ENCODE measurements around the gene JSRP1.
A peak's percentile ranks its signal among the peaks of the same experiment; 100 is the strongest.

Gene JSRP1

GRCh38 chr19:2270157-2270422, 13.9 kb upstream of the JSRP1 start:
- DNase-seq: no peak
- in situ Hi-C loops (cut with HindIII; ENCODE audit: low pct_ligation_motif_present, low pct_unique_long_range_greater_than_20kb, low sequenced_read_pairs): no loop called here

DNA sequence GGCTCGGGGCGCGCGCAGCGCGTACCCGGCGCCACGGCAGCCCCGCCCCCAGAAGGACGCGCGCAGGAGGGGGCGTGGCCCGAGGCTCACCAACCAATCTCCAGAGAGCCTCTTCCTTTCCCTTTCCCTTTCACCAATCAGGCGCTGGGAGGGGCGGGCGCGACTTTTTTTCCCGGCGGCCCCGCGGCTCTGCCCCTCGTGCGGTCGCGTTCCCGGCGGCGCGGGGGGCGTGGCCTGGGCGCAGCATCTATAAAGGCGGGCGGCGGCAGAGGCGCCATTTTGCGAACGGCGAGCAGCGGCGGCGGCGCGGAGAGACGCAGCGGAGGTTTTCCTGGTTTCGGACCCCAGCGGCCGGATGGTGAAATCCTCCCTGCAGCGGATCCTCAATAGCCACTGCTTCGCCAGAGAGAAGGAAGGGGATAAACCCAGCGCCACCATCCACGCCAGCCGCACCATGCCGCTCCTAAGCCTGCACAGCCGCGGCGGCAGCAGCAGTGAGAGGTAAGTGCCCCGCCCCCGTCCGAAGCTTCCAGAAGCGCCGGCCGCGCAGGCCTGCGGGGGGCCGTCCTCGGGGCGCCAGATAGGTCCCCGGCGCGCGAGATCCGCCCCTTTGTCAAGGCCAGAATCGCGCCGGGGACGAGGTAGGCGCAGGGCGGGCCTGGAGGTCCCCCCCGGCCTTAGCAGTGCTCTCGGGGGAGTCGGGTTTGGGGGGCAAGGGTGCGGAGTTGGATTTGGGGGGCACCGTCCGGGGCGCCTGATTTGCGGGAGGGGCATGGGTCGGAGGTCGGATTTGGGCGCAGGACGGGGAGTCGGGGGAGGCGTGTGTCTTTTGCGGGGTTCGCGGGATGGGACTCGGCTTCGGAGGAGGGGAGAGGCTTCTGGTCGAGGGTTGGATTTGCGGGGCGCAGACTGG, 13.3 kb upstream of the JSRP1 start:
- in situ Hi-C loops (cut with HindIII; ENCODE audit: low pct_ligation_motif_present, low pct_unique_long_range_greater_than_20kb, low sequenced_read_pairs): no loop called here
- peak; percentile 92 for DNase-seq

DNA sequence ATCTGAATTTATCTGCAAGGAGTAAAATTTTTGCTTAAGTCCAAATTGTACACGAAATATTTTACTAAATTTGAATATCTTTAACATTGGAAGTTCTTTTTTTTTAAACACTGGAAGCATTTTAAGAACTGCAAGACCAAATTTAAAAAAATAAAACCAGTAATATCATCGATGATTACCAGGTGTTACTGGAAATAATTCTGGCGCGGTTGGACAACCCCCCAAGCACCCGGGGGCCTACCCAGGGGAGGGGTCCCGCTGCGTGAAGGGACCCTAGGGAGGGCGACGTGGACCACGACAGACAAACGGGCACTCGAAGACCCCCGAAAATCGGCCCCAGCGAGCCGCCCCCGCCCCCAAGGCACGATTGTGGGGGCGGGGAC, 12.6 kb upstream of the JSRP1 start:
- DNase-seq: no peak
- in situ Hi-C loops (cut with HindIII; ENCODE audit: low pct_ligation_motif_present, low pct_unique_long_range_greater_than_20kb, low sequenced_read_pairs): no loop called here

GRCh38 chr19:2268480-2268830, 12.2 kb upstream of the JSRP1 start:
- DNase-seq: no peak
- in situ Hi-C loops (cut with HindIII; ENCODE audit: low pct_ligation_motif_present, low pct_unique_long_range_greater_than_20kb, low sequenced_read_pairs): no loop called here

- DNase-seq: no peak
- in situ Hi-C loops (cut with HindIII; ENCODE audit: low pct_ligation_motif_present, low pct_unique_long_range_greater_than_20kb, low sequenced_read_pairs): no loop called here
Observed at GRCh38 chr19:2266183-2266993, 10.2 kb upstream of the JSRP1 start.

DNA sequence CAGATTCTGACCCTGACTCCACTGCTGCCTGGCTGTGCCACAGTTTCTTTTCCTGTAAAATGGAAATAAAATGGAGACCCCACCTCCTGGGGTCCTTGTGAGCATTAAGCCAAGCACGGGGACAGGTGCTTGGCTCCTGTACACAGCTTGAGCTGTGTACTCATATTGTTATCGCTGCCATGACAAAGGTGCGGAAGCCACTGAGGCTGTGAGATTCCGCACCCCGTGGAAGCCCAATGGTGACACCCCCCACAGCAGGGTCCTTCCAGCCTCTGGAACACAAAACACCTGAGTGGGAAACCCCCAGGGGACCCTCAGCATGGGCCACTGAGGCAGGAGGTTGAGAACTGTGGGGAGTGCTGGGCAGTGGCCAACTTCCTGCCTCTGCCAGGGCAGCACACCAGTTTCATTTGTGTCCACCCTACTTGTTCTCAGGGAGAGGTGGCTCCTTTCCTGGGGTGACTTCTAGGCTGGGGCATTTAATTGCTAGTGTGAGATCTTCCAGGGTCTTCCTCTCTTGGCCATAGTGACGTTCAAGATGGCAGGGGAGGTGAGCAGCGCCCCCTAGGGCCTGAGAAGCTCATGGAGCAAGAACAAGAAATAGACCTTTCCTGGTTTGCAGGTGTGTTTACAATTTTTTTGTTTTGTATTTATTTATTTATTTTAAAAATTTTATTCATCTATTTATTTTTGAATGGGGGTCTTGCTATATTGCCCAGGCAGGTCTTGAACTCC, 5.4 kb upstream of the JSRP1 start:
- in situ Hi-C loops (cut with HindIII; ENCODE audit: low pct_ligation_motif_present, low pct_unique_long_range_greater_than_20kb, low sequenced_read_pairs): no loop called here
- DNase-seq: peak; percentile 28

DNA sequence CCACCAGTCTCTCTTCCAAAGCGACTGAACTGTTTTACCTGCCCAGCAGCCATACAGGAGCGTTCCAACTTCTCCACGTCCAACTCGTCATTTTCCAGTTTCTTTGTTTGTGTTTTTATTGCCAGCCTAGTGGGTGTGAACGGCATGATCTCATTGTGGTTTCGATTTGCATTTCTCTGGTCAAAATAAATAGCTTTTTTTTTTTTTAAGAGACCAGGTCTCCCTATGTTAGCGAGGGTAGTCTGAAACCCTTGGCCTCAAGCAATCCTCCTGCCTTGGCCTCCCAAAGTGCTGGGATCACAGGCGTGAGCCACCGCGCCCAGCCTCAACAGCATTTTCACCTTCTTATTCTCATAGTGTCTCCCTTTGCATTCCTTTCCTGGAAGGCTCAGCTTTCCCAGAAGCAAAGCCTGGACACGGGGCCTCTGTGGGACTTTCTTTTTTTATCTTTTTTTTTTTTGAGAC, 4.2 kb upstream of the JSRP1 start:
- in situ Hi-C loops (cut with HindIII; ENCODE audit: low pct_ligation_motif_present, low pct_unique_long_range_greater_than_20kb, low sequenced_read_pairs): no loop called here
- DNase-seq: no peak

DNA sequence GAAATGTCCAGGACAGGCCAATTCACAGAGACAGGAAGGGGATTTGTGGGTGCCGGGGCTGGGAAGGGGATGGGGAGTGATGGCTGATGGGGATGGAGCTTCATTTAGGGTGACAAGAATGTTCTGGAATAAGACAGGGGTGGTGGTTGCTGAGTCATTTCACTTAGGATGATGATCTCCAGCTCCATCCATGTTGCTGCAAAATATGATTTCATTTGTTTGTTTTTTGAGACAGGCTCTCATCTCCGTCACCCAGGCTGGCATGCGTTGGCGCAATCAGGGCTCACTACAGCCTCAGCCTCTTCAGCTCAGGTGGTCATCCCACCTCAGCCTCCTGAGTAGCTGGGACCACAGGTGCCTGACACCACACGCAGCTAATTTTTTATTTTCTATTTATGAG, 3.1 kb upstream of the JSRP1 start:
- in situ Hi-C loops (cut with HindIII; ENCODE audit: low pct_ligation_motif_present, low pct_unique_long_range_greater_than_20kb, low sequenced_read_pairs): no loop called here
- no peak for DNase-seq

DNA sequence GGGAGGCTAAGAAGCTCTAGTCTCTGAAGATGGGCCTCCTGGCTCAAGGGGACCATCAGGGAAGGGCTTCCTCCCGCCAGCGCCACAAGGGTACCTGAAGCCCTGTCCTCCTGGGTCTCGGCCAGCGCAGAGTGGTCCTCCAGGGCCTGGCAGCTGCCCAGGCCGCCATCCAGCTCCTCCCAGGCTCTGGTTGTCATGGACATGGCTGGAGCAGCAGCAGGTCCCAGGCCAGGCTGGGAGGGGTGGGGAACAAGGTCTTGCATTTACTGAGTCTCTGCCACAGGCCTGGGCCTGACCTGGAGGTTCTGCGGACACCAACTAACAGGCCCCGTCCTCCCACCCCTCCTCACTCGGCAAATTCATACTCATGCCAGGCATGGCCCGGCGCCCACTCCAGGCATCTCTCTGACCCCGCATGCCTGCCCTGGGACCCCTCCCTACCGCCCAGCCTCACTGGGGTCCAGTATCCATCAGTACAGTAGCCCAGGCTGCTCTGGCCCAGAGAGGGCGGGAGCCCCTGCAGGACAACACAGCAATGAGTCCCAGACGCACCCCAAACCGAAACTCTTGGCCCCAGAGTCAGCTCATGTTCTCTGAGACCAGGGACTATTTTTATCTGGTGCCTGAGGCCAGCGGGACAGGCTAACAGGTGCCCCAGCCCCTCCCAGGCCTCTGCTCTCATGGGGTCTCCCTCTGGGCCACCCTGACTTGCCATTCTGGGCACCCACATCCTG, 938 bp downstream of the JSRP1 start:
- DNase-seq: no peak
- in situ Hi-C loops (cut with HindIII; ENCODE audit: low pct_ligation_motif_present, low pct_unique_long_range_greater_than_20kb, low sequenced_read_pairs): no loop called here

- in situ Hi-C loops (cut with HindIII; ENCODE audit: low pct_ligation_motif_present, low pct_unique_long_range_greater_than_20kb, low sequenced_read_pairs): no loop called here
Observed at GRCh38 chr19:2254064-2254872, 1.9 kb downstream of the JSRP1 start.

DNA sequence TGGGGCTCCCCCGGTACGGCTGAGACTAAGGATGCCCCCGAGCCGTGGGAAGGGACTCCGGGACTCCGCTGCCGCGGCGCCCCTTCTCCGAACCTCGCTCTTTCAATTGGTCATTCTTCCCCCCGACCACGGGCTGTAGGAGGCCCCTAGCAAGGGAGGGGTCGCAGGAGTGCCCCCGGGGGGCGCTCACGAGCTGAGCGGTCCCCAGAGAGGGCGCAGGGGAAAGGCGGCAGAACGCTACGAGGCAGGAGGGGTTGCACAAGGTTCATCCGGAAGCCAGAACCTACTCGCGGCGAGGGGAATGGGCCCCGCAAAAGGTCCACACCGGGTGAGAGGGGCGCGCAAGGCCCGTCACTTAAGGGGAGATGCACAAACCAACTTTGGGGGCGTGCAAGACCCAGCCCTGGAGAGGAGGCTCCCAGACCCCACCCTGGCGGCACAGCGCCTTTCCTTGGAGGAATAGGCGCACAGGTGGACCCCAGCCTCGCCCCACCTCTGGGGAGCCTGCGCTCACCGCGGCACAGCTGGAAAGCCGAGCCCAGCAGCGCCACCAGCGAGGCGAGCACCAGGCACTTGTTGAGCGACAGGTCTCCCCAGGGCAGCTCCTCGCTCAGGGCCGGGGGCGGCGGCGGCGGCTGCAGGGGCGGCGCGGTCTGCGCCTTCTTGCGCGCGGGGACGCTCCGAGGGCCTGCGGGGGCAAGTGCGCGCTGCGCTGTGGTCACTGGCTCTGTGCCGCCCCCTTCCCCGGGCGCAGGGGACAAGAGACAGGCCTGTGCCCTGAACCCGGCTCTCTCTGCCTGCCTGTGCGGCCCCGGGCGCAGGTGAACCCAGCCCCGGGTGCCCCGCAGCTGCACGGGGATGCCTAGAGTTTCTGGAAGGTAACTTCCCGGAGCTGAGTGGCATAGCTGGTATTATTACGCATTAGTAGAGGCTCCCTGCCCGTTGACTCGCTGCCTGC, 2.8 kb downstream of the JSRP1 start:
- no peak for DNase-seq
- in situ Hi-C loops (cut with HindIII; ENCODE audit: low pct_ligation_motif_present, low pct_unique_long_range_greater_than_20kb, low sequenced_read_pairs): no loop called here

More at GRCh38 chr19:2254064-2254872, 1.9 kb downstream of the JSRP1 start:
- DNase-seq: no peak

- in situ Hi-C loops (cut with HindIII; ENCODE audit: low pct_ligation_motif_present, low pct_unique_long_range_greater_than_20kb, low sequenced_read_pairs): no loop called here
- no peak for DNase-seq
Observed at GRCh38 chr19:2252797-2253105, 3.5 kb downstream of the JSRP1 start.

DNA sequence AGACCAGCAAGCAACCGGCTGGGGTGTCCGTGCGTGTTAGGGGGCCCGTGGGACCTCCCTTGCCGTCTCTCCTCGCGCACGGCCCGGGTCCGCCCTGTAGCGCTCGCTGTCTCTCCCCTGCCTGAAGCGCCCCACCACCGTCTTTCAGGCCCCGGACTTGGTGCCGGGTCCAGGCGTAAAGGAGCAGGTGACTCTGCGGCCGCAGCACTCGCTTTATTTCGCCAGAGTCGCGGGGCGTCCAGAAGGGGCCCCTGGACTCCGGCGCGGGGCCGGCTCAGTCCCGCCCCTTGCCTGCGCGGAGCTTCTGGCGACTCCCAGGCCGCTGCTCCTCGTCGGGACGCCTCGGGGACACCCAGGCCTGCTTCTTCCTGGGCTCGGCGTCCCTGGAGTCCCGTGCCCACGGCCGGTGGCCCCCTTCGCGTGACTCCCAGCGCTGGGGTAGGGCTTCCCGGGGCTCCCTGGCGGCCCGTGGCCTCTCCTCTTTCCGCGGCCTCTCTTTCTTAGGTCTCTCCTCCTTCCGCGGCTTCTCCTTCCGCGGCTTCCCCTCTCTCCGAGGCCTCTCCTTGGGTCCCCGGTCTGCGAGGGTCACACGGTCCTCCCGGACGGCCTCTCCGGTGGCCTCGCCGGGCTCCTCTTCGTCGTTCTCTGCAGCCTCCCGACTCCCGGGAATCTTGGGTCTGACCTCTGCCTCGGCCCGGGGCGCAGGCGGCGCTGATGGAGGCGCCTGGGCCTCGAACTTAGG, 4.0 kb downstream of the JSRP1 start:
- in situ Hi-C loops (cut with HindIII; ENCODE audit: low pct_ligation_motif_present, low pct_unique_long_range_greater_than_20kb, low sequenced_read_pairs): no loop called here
- no peak for DNase-seq

GRCh38 chr19:2251106-2252054, 4.8 kb downstream of the JSRP1 start:
- DNase-seq: no peak
- in situ Hi-C loops (cut with HindIII; ENCODE audit: low pct_ligation_motif_present, low pct_unique_long_range_greater_than_20kb, low sequenced_read_pairs): no loop called here

- no peak for DNase-seq
- in situ Hi-C loops (cut with HindIII; ENCODE audit: low pct_ligation_motif_present, low pct_unique_long_range_greater_than_20kb, low sequenced_read_pairs): no loop called here
Observed at GRCh38 chr19:2250766-2251105, 5.5 kb downstream of the JSRP1 start.

All from ACHN (cell line).